SKM-1 (cell line): Measurements from ENCODE around the gene ANKRD18B.
"Not testable (repeated sequence)": the region's sequence is repeated elsewhere in the genome, so short reads cannot be mapped to it uniquely, and the experiment has no call there.

ENCODE experiments used
- DNase-seq: peaks from one replicate; lab custom pipeline; 2025; ENCODE audit not compliant: unreplicated experiment; lab: John Stamatoyannopoulos, UW

The ANKRD18B gene

GRCh38 chr9:33604936-33605335, 80.9 kb downstream of the ANKRD18B start:
- not testable (repeated sequence) for DNase-seq

GRCh38 chr9:33611358-33611757, 87.3 kb downstream of the ANKRD18B start:
- no peak for DNase-seq

GRCh38 chr9:33612410-33612809, 88.4 kb downstream of the ANKRD18B start:
- DNase-seq, result not testable (repeated sequence)

GRCh38 chr9:33614001-33614687, 90.1 kb downstream of the ANKRD18B start:
- no peak for DNase-seq

- DNase-seq, result not testable (repeated sequence)
These were observed 94.3 kb downstream of the ANKRD18B start for GRCh38 chr9:33618370-33618769.

GRCh38 chr9:33619666-33620404, 95.8 kb downstream of the ANKRD18B start:
- no peak for DNase-seq

GRCh38 chr9:33620738-33621439, 96.8 kb downstream of the ANKRD18B start:
- DNase-seq, result no peak
